GM21423 (cell line): ENCODE measurements around the gene NEURL2.
"Not testable (repeated sequence)": the region's sequence is repeated elsewhere in the genome, so short reads cannot be mapped to it uniquely, and the experiment has no call there.

Experiments used
- ATAC-seq: cut with Tn5 transposase; IDR thresholded peaks from one replicate; pipeline ENCODE4 v1.9.1; 2021; ENCODE audit warnings: mild to moderate bottlenecking, moderate library complexity; ENCODE audit not compliant: unreplicated experiment

NEURL2 gene, protein sequence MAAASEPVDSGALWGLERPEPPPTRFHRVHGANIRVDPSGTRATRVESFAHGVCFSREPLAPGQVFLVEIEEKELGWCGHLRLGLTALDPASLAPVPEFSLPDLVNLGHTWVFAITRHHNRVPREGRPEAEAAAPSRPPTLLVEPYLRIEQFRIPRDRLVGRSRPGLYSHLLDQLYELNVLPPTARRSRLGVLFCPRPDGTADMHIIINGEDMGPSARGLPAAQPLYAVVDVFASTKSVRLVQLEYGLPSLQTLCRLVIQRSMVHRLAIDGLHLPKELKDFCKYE

DNA sequence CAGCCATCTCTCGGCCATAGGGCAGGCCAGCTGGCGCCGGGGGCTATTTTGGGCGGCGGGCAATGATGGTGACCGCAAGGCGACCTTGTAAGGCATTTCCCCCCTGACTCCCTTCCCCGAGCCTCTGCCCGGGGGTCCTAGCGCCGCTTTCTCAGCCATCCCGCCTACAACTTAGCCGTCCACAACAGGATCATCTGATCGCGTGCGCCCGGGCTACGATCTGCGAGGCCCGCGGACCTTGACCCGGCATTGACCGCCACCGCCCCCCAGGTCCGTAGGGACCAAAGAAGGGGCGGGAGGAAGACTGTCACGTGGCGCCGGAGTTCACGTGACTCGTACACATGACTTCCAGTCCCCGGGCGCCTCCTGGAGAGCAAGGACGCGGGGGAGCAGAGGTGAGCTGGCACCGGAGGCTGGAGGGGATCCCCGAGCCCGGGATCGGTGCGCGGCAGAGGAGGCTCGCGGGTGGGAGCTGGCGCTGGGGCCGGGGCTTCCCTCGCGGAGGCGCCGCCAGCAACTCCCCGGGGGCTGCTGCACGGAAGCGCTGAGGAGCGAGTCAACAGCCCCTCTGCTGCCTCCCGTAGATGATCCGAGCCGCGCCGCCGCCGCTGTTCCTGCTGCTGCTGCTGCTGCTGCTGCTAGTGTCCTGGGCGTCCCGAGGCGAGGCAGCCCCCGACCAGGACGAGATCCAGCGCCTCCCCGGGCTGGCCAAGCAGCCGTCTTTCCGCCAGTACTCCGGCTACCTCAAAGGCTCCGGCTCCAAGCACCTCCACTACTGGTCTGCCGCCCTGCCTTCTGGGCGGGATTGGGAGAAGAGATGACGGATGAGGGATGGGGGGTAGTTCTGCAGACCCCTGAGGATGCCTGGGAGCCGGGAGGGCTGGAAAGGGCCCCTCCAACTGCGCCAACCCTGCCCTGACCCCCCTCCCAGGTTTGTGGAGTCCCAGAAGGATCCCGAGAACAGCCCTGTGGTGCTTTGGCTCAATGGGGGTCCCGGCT, at the start of gene NEURL2, which contains the start of gene CTSA:
Gene NEURL2 (minus strand): TSS at position 224 of the 999 bp plus-strand sequence. CDS start 217 bp downstream, at position 7.
Gene CTSA (plus strand): TSS at position 351 of the 999 bp plus-strand sequence. CDS start 234 bp downstream, at position 585.
- peak; percentile 74 for ATAC-seq

DNA sequence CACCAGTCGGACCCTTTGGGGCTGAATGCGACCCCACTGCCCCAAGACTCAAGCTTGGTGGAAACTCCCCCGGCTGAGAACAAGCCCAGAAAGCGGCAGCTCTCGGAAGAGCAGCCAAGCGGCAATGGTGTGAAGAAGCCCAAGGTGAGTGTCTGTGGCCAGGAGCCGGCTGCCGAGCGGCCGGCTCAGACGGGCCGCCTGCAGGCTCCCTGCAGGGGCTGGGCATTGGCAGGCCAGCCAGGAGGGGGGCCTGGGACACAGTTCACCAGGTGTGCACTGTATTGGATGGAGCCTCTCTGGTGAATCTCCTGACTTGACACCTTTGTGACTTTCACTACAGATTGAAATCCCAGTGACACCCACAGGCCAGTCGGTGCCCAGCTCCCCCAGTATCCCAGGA, 49.5 kb upstream of the NEURL2 start:
- no peak for ATAC-seq

DNA sequence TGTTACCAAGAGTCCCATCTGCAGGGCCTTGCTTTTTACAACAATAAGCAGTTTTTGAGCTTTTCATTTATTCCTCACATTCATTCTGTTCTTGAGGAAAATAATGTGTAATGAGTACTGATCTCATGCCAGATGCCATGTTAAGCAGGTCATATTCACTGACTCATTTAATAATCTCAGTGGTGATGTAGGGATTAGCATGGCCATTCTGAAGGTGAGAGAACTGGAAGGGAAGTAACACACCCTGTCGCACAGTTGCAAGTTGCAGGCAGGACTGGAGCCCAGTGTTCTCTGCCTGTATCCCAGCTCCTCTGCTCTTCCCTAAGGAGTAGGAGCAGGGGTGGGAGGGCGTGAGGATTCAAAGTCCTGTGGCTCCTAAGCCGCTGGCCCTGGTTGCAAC, 49.0 kb upstream of the NEURL2 start:
- ATAC-seq, result no peak

DNA sequence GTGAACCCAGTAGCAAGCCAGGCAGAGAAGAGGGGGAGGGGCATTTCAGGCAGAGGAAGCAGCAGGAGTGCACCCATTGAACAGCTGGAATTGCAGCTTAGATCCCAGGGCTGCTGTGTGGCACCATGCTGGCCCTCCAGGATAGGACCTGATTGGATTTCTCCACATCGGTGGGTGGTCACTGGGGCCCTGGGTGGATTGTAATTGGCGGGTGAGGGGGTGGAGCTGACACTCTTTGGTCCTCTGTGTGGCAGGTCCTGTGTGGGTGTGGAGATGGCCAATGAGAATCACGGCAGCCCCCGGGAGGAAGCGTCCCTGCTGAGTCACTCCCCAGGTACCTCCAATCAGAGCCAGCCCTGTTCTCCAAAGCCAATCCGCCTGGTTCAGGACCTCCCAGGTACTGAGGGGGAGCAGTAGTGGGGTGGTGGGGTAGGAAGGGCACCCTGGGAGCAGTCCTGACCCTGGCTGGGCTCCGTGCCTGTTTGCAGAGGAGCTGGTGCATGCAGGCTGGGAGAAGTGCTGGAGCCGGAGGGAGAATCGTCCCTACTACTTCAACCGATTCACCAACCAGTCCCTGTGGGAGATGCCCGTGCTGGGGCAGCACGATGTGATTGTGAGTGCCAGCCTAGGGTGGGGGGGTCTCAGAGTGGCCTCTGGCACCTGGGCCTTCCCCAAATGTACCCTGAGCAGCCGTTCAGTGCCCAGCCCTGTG, 47.9 kb upstream of the NEURL2 start:
- no peak for ATAC-seq

DNA sequence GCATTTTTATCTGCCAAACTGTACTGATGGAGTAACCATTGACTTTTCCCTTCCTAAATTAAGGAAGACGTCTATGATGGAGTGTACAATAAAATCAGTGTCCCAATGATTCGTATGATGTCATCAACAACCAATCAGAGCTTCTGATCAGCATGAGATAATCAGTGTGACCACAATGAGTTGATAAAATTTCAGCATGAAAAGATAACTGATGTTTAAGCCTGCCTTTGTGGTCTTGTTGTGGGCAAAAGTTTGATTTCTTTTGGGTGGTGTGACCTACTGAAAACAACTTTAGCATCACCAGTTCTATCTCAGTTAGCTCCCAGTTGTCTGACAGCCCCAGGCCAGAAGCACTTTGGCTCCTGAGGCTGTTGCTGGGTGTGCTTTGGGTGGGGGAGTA, 46.8 kb upstream of the NEURL2 start:
- no peak for ATAC-seq

DNA sequence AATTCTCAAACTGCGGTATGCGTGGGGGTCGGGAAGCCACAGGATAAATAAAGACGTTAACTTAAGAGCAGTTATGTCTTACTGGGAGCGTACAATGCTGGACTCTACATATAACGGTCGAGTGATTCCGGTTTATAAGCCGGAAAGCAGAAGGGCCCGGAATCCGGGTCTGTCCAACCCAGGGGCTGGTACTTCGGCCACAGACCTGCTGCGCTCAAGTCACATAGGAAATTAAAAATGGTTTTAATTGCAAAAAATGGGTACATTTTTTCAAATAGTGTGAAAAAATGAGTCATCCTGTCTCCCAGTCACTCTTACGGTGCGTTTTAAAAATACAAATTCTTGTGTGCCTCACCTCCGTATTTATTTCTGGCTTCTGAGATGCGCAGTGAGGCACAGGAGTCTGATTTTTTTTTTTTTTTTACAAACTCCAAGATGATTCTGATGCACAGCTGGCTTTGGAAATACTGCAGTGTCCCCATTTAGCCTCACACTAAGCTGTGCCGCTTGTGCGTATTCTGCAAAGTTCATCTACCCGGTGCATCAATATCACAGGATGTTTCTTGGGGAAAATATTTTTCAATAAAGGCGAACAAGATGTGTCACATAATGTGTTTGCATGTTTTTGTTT, 44.5 kb upstream of the NEURL2 start:
- ATAC-seq, result no peak

DNA sequence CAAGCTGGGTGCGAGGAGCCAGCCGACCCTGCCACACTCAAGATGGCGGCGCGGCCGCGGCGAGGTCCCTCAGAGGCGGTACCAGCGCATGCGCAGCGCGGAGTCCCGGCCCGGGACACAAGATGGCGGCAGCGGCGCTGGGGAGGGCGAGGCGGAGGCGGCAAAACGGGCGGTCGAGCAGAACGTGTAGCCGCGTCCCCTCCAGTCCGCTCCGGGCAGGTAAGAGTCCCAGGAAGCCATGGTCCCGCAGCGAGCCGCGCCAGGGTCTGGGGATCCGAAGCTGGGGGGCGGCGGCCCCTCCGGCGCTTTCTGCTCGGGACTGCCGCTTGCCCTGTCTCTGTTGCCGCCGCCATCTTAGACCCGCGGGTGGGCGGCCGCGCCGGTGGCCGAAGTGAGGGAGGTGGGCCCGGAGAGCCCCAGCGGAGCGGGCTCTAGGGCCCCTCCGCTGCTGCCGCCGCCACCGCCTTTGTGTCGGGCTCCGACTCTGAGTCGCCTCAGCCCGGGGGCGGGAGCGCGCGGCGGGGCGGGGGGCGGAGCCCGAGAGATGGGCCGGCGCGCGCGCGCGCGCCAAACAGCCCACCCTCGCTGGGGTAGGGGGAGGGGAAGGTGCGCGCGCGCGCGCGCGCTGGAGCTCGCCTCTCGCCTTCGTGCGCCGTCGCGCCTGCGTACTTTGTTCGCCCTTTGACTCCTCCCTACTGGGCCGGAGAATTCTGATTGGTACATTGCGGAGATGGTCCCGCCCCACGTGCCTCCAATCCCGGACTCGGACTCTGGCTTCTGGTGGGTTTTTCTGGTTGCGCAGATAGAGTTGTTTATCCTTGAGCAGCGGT, 43.8 kb upstream of the NEURL2 start, which contains the start of gene PCIF1:
Gene PCIF1 (plus strand): TSS at position 98 of the 830 bp plus-strand sequence. CDS start 4,317 bp downstream, outside the sequence.
- peak; percentile 76 for ATAC-seq

DNA sequence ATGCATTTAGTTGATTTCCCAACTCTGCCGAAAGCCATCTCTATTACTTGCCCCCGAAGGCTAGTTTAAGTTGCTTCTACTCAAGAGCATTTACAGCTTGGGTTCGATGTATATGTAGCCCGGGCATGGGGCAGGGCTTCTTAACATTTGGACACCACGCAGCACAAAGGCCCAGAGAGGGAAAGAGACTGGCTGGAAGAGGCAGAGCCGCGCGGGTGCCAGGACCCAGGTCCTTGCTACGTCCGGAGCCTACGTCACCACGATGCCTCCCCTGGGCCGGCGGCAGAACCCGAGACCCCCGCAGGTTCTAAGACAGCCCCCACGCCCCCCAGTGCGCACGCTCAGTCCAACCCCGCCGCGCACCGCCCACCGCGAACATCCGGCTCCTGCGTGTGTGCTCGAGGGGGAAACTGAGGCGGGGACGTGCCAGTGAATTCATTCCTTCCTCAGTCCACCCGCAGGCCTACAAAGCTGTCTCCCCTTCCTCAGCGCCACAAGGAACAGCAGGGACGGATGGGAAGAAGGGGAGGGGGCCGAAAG, 43.1 kb upstream of the NEURL2 start:
- peak; percentile 16 for ATAC-seq

DNA sequence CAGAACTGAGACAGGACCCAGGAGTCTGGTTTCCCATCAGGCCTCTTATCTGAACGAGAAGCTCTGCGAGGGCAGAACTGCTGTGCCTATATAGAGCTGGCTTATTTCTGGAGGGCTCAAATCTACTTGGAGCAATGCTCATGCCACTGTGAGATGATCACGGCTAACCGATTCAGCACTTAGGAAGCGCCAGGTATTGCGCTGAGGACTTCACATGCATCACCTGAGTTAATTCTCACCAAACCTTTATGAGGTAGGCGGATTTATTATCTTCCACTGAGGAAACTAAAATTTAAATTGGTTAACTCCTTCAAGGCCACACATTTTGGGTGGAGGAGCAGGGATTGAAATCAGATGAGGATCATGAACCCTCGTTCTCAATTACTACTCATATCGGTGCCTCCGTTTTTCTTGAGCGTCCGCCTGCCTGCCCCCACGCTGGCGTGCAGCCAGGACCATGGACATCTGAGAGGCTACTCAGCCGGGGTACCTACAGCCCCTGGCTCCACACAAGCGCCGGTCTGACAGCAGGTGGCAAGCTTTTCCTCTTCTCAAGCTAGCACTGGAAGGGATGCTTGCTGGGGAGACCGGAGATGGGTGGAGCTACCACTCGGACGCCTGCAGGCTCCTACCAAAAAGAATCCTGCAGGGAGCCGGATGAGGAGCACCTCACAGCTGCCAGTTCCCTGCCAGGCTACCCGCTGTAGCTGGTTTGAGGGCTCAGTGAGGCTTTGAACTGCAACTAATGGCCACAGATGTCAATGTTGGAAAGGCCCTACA, 42.4 kb upstream of the NEURL2 start:
- no peak for ATAC-seq

DNA sequence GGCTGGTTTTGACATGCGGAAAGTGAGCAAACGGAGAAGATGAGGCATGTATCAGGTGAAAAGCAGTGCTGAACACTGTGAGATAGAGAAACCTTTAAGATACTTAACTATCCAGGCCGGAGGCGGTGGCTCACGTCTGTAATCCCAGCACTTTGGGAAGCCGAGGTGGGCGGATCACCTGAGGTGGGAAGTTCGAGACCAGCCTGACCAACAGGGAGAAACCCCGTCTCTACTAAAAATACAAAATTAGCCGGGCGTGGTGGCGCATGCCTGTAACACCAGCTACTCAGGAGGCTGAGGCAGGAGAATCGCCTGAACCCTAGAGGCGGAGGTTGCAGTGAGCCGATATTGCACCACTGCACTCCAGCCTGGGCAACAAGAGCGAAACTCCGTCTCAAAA, 40.7 kb upstream of the NEURL2 start:
- not testable (repeated sequence) for ATAC-seq

DNA sequence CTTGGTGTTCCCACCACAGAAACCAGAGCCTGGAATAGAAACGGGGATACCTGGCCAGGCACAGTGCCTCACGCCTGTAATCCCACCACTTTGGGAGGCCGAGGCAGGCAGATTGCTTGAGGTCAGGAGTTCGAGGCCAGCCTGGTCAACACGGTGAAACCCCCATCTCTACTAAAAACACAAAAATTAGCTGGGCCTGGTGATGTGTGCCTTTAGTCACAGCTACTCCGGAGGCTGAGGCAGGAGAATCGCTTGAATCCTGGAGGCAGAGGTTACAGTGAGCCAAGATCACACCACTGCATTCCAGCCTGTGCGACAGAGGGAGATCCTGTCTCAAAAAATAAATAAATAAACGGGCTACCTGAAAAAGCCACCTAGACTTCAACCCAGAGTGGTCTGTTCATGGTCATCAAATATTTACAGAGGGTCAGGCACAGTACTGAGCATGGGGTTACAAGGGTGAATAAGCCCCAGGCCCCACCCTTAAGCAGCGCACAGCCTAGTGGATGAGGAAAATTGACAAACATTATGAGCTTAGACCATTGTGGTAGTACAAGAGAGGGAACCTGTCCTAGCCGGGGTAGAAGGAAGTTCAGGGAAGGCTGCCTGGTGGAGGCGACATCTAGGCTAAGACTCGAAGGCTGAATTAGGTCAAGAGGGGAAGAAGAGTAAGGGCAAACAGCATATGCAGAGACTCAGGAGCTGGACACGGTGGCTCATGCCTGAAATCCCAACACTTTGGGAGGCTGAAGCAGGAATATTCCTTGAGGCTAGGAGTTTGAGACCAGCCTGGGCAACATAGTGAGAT, 36.3 kb upstream of the NEURL2 start:
- ATAC-seq, result no peak

DNA sequence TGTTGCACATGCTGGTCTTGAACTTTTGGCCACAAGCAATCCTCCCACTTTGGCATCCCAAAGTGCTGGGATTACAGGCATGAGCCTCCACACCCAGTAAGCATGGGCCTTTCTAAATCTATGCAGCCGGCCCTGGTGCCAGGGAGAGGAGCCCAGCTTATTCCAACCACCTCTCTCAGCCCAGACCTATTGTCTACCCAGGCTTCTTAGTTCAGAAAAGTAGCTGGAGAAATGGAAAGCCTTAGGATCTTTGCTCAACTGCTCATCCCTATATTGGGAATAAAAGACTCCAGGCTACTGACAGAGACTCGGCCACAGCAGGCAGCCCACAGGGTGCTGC, 35.7 kb upstream of the NEURL2 start:
- no peak for ATAC-seq

DNA sequence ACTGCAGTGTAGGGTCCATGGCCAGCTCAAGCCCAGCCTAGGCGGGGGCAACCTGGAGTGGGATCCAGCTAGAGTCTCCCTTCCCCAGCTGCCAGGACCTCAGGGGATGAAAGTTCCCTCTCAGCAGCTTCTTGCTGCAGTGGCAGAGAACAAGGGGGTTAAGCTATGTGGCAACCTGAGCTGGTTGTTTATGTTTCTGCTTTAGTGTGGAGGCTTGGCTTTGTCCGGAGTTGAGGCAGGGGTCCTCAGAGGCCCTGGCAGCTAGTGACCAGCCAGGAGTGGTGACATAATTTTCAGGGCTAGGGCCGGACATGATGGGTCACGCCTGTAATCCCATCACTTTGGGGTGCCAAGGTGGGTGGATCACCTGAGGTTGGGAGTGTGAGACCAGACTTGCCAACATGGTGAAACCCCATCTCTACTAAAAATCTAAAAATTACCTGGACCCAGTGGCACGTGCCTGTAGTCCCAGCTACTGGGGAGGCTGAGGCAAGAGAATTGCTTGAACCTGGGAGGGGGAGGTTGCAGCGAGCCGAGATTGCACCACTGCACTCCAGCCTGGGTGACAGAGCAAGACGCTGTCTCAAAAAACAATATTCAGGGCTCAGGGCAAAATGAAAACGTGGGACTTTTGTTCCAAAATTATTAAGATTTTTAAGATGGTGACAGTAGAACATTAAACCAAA, 35.0 kb upstream of the NEURL2 start:
- no peak for ATAC-seq

DNA sequence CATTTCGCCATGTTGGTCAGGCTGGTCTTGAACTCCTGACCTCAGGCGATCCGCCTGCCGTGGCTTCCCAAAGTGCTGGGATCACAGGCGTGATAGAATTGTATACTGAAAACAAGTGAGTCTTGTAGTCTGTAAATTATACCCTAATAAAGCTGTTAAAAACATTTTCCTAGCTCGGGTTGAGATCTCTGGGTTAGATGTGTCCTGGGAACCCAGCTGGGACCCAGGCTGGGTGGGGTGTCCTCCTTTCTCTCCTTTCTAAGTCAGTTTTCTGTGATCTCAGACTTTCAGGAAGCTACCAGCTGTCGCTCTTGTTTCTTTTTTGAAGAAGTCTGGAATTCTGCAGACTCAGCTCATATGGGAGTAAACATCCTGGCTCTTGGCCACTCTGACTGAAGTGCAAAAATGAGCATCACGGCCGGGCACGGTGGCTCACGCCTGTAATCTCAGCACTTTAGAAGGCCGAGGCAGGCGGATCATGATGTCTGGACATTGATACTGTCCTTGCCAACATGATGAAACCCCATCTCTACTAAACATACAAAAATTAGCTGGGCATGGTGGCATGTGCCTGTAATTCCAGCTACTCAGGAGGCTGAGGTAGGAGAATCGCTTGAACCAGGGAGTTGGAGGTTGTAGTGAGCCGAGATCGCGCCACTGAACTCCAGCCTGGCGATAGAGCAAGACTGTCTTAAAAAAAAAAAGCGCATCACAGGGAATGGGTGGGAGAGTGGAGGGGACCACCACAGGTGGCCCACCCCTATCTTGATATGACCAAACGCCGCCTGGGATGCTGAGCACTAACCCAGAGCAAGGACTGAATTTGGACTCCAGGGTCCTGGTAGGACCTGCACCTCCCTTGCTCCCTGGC, 33.6 kb upstream of the NEURL2 start:
- ATAC-seq, result no peak

DNA sequence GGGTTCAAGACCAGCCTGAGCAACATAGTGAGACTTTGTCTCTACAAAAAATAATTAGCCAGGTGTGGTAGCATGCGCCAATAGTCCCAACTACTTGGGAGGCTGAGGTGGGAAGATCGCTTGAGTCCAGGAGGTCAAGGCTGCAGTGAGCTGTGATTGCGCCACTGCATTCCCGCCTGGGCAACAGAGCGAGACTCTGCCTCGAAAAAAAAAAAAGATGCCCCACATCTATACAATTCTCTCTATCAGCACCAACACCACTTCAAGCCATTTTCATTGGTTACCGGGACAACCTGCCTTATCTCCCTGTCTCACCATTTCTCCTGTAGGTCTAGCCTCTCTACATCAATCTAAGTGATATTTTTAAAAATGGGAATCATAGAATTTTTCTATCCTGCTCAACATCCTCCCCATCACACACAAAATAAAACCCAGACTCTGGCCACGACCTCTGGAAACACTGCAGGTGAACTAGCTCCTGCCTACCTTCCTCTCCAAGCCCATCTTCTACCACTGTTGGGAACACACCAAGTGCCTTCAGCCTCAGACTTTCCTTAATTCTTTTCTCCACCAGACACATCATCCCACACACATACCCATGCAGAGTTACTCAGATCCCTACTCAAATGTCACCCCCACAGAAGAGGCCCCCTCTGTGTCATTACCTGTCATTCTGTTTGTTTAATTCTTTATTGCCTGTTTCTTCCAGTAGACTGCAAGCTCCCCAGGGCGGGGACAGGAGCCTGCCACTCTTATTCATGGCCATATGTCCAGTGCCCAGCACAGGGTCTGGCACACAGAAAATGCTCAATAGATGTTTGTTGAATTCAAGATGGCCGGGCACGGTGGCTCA, 30.6 kb upstream of the NEURL2 start:
- no peak for ATAC-seq
